GM18870 (cell line): ENCODE measurements around the gene SPG7.
"Not testable (repeated sequence)": the region's sequence is repeated elsewhere in the genome, so short reads cannot be mapped to it uniquely, and the experiment has no call there.

Source experiments
- ATAC-seq: cut with Tn5 transposase; IDR thresholded peaks from one replicate; pipeline ENCODE4 v1.9.1; 2021; ENCODE audit warnings: moderate library complexity; ENCODE audit not compliant: unreplicated experiment

SPG7 gene

GRCh38 chr16:89575247-89576152 lies 67.3 kb downstream of the SPG7 start, which contains the start of gene CPNE7:
Gene CPNE7, plus strand, starts transcription at chr16:89575758. Its CDS starts 140 bp downstream, at chr16:89575898.
- no peak for ATAC-seq

- no peak for ATAC-seq
These were observed 68.2 kb downstream of the SPG7 start for GRCh38 chr16:89576153-89577054.

GRCh38 chr16:89577055-89577759 lies 69.0 kb downstream of the SPG7 start:
- no peak for ATAC-seq

- no peak for ATAC-seq
These were observed 71.1 kb downstream of the SPG7 start for GRCh38 chr16:89579351-89579750.

DNA sequence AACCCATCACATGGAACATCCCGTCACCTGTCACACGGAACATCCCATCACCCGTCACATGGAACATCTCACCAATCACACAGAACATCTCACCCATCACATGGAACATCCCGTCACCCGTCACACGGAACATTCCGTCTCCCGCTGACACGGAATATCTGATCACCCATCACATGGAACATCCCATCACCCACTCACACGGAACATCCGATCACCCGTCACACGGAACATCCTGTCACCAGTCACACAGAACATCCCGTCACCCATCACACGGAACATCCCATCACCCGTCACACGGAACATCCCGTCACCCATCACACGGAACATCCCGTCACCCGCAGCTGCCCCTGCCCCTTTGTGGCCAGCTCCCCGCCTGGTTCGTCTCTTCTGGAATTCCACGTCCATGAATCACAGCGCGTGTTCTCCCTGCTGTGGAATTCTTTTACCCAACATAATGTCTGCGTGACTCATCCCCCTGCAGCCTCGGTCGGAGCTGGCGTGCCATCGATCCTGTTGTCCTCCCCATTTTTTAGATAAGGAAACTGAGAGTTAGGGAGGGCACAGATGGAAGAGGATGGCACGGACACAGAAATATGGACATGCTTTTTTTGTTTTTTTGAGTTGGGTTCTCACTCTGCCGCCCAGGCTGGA lies 73.0 kb downstream of the SPG7 start:
- no peak for ATAC-seq

DNA sequence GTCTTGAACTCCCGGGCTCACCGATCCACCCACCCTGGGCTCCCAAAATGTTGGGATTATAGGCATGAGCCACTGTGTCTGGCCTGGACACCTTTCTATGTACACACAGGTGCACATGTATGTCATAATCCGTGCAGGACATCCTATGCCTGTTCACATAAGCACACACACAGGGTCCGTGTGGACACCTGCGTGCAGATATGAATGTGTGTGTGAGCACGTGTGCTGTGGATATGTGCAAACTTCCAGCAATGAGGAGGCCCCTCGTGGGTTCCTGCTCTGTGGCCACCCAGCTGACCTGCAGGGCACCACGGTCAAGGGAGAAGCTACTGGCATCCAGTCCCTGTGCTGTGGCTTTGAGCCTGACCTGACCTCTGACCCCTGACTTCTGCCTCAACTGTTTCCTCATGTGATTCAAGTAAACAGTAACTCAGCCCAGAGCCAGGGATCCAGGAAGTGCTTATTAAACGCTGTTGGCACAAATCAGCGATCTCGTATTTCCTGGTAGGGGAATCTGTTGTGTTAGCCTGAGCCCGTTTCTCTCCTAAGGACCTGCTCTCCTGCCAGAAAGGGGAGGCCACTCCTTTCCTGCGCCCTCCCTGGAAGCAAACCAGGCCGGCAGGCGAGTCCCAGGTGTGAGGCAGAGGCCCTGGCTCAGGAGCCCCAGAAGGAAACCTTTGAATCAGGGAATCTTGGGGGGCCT lies 73.8 kb downstream of the SPG7 start:
- no peak for ATAC-seq

DNA sequence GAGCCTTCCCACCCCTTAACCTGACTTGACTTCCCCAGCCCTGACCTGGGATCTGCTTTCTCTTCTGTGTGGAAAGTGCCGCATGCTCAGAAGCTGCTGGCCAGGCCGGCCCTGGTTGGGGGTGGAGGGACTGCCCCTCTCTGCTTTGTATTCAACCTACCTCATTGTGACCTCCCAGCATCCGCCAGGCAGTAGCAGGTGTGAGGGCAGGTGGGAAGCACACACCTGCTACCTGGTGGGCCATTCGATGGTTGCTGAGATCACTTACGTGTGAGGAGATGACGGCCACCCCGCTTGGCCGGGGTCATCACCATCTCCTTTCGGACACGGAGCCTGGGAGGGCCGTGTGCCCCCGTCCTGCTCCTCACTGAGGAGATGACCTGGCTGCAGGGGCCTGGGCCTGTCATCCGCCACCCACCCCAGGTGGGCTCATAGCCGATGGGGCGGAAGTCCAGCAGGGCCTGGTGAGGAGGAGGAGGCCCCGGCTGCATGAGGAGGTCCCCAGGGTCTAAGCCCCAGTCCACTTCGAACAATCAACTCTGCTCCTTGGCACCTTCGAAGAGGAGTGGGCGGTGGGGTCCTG lies 74.5 kb downstream of the SPG7 start:
- no peak for ATAC-seq

- no peak for ATAC-seq
These were observed 75.1 kb downstream of the SPG7 start for GRCh38 chr16:89583197-89583894.

DNA sequence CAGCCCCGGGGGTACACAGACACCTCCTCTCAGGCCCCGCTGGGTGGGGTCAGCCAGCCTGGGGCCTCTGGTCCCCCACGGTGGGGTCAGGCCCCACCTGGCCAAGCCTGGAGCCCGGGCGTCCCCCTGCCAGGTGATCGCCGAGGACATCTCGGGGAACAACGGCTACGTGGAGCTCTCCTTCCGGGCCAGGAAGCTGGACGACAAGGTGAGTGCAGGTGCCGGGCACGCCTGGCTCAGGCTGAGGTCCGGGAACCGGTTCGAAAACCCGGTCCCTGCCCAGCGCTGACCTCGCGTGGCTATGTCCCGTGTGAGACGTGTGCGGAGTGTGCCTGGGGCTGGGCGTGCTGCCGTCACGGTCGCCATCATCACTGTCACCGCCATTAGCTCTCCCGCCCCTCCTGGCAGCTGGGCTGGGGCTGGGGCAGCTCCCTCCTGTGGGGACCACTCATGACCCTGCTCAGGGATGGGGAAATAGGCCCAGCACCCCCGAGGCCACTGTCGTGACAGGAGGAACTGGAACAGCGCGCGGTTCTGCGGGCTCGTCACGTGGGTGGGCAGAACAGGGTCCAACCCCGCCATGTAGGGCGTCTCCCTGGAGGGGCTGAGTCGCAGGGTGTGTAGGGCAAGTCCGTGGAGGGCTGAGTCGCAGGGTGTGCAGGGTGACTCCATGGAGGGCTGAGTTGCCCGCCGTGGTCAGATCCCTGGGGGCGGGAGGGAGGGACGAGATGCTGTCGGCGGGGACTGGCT lies 75.9 kb downstream of the SPG7 start:
- no peak for ATAC-seq

DNA sequence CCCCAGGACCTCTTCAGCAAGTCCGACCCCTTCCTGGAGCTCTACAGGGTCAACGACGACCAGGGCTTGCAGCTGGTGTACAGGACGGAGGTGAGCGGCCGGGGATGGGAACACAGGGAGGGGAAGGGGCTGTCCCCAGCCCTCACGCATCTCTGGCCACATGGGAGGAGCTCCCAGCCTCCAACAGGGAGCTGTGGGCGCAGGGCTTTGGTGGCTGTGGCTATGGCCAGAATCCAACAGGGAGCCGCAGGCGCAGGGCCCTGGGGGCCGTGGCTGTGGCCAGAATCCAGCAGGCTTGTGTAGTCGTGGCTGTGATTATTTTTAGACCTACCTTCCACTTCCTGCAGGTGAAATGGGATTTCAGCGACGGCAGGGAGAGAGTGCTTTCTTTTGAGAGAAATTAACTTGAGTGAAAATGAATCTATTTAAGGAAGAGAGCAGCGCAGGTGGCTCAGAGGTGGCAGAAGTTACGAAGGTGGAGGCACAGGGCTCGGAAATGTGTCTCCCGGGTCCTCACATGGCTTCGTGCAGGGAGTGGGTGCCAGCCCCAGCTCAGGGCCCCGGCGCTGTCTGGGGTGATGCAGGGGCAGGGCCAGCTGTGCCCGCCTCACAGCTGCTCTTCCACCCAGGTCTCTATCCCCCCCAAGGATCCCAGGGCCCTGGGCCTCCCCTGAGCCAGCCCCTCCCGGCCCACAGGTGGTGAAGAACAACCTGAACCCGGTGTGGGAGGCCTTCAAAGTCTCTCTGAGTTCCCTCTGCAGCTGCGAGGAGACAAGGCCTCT lies 76.8 kb downstream of the SPG7 start:
- ATAC-seq: no peak

GRCh38 chr16:89586218-89586617 lies 78.0 kb downstream of the SPG7 start:
- no peak for ATAC-seq

GRCh38 chr16:89586853-89587252 lies 78.7 kb downstream of the SPG7 start:
- ATAC-seq: no peak

DNA sequence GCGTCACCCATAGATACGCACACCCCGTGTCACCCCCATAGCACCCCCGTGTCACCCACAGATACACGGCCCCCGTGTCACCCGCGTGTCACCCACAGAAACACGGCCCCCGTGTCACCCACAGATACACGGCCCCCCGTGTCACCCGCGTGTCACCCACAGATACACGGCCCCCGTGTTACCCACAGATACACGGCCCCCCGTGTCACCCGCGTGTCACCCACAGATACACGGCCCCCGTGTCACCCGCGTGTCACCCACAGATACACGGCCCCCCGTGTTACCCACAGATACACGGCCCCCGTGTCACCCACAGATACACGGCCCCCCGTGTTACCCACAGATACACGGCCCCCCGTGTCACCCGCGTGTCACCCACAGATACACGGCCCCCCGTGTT lies 79.5 kb downstream of the SPG7 start:
- ATAC-seq: not testable (repeated sequence)

GRCh38 chr16:89588413-89589109 lies 80.4 kb downstream of the SPG7 start:
- no peak for ATAC-seq

- no peak for ATAC-seq
These were observed 81.2 kb downstream of the SPG7 start for GRCh38 chr16:89589241-89589926.

GRCh38 chr16:89593841-89594240 lies 85.6 kb downstream of the SPG7 start:
- no peak for ATAC-seq
